HEK293 (cell line): ENCODE data around the gene KRTAP4-12.

Experiments used
- CTCF ChIA-PET: fragments of 350-600 bp; formaldehyde crosslinking; extraction: SDS; loops from one replicate; lab custom pipeline; 2021; ENCODE audit warnings: antibody characterized with exemption; lab: Yijun Ruan, JAX
- POLR2A ChIA-PET: fragments of 300-600 bp; formaldehyde crosslinking; extraction: SDS; loops from one replicate; lab custom pipeline; 2020; ENCODE audit warnings: antibody characterized with exemption, inconsistent platforms; lab: Yijun Ruan, JAX
- H3K27ac ChIP-seq: fragments of 200-500 bp; sonication (Bioruptor generic); 2 replicates; pipeline ENCODE4 v1.5.1; 2014; ENCODE audit warnings: low read depth, low read length, control low read depth, inconsistent platforms; ENCODE audit errors: extremely low read depth
- H3K36me3 ChIP-seq, 2 experiments: fragments of 200-500 bp in 1 of 2; sonication (Bioruptor generic) in 1 of 2; 1 replicate in 1 of 2; 2 replicates in 1 of 2; pipeline ENCODE4 v1.5.1; 2014 to 2017; ENCODE audit warnings: inconsistent platforms in 2 of 2, low read length in 2 of 2; ENCODE audit not compliant: control insufficient read depth in 2 of 2, insufficient read depth in 1 of 2
- H3K4me1 ChIP-seq: fragments of 200-500 bp; sonication (Bioruptor generic); 2 replicates; pipeline ENCODE4 v1.5.1; 2014; ENCODE audit warnings: mild to moderate bottlenecking, low read length, inconsistent platforms; ENCODE audit not compliant: control insufficient read depth, insufficient read depth
- H3K4me3 ChIP-seq: 2 replicates; pipeline ENCODE4 v1.5.1; 2011; ENCODE audit warnings: low read depth, mild to moderate bottlenecking, control low read depth, low read length, moderate library complexity
- H3K9me3 ChIP-seq: fragments of 200-500 bp; sonication (Bioruptor generic); 2 replicates; pipeline ENCODE4 v1.5.1; 2014; ENCODE audit warnings: low read depth, low read length, inconsistent platforms; ENCODE audit not compliant: control insufficient read depth, insufficient read depth
- KLF16 ChIP-seq: fragments of 450-650 bp; formaldehyde crosslinking; IDR thresholded peaks from 2 replicates; pipeline ENCODE4 v1.5.1; 2017; ENCODE audit warnings: missing biosample characterization, missing genetic modification characterization
- KLF17 ChIP-seq: fragments of 450-650 bp; formaldehyde crosslinking; IDR thresholded peaks from 2 replicates; pipeline ENCODE4 v1.5.1; 2016; ENCODE audit warnings: missing biosample characterization, missing genetic modification characterization
- KLF9 ChIP-seq: fragments of 450-650 bp; formaldehyde crosslinking; IDR thresholded peaks from 2 replicates; pipeline ENCODE4 v1.5.1; 2016; ENCODE audit warnings: missing biosample characterization, missing genetic modification characterization, low read depth
- OSR2 ChIP-seq: fragments of 450-650 bp; formaldehyde crosslinking; IDR thresholded peaks from 2 replicates; pipeline ENCODE4 v1.5.1; 2016; ENCODE audit warnings: missing biosample characterization, missing genetic modification characterization
- PATZ1 ChIP-seq: fragments of 450-650 bp; formaldehyde crosslinking; IDR thresholded peaks from 2 replicates; pipeline ENCODE4 v1.5.1; 2016; ENCODE audit warnings: missing biosample characterization, missing genetic modification characterization
- PRDM6 ChIP-seq: fragments of 450-650 bp; formaldehyde crosslinking; IDR thresholded peaks from 2 replicates; pipeline ENCODE4 v1.5.1; 2017; ENCODE audit warnings: missing biosample characterization, missing genetic modification characterization
- SALL2 ChIP-seq: fragments of 450-650 bp; formaldehyde crosslinking; IDR thresholded peaks from 2 replicates; pipeline ENCODE4 v1.5.0; 2017; ENCODE audit warnings: missing biosample characterization, mild to moderate bottlenecking, missing genetic modification characterization, borderline replicate concordance
- TRIM28 ChIP-seq: IDR thresholded peaks from 2 replicates; pipeline ENCODE4 v1.6.1; 2011; ENCODE audit warnings: low read length, control low read depth, borderline replicate concordance
- ZNF121 ChIP-seq: fragments of 450-650 bp; formaldehyde crosslinking; IDR thresholded peaks from 2 replicates; pipeline ENCODE4 v1.5.1; 2016; ENCODE audit warnings: missing biosample characterization, missing genetic modification characterization
- ZNF140 ChIP-seq: fragments of 450-650 bp; formaldehyde crosslinking; IDR thresholded peaks from 2 replicates; pipeline ENCODE4 v1.5.1; 2016; ENCODE audit warnings: missing biosample characterization, missing genetic modification characterization
- ZNF148 ChIP-seq: fragments of 450-650 bp; formaldehyde crosslinking; IDR thresholded peaks from 2 replicates; pipeline ENCODE4 v1.5.0; 2017; ENCODE audit warnings: missing biosample characterization, missing genetic modification characterization, borderline replicate concordance
- ZNF24 ChIP-seq: fragments of 450-650 bp; formaldehyde crosslinking; IDR thresholded peaks from 2 replicates; pipeline ENCODE4 v1.5.1; 2016; ENCODE audit warnings: missing biosample characterization, missing genetic modification characterization
- ZNF530 ChIP-seq: fragments of 450-650 bp; formaldehyde crosslinking; IDR thresholded peaks from 2 replicates; pipeline ENCODE4 v1.5.1; 2016; ENCODE audit warnings: low read depth, missing biosample characterization, missing genetic modification characterization
- ZNF549 ChIP-seq: fragments of 450-650 bp; IDR thresholded peaks from 2 replicates; pipeline ENCODE4 v1.5.1; 2018; ENCODE audit warnings: missing biosample characterization, missing genetic modification characterization, mild to moderate bottlenecking, inconsistent platforms, moderate library complexity
- ZNF580 ChIP-seq: fragments of 450-650 bp; formaldehyde crosslinking; IDR thresholded peaks from 2 replicates; pipeline ENCODE4 v1.5.1; 2016; ENCODE audit warnings: missing biosample characterization, missing genetic modification characterization
- ZNF624 ChIP-seq: fragments of 450-650 bp; formaldehyde crosslinking; IDR thresholded peaks from 2 replicates; pipeline ENCODE4 v1.5.1; 2017; ENCODE audit warnings: missing biosample characterization, missing genetic modification characterization
- ZNF629 ChIP-seq: fragments of 450-650 bp; formaldehyde crosslinking; IDR thresholded peaks from 2 replicates; pipeline ENCODE4 v1.5.1; 2017; ENCODE audit warnings: missing biosample characterization, missing genetic modification characterization
- ZNF654 ChIP-seq: fragments of 450-650 bp; formaldehyde crosslinking; IDR thresholded peaks from 2 replicates; pipeline ENCODE4 v1.5.1; 2016; ENCODE audit warnings: low read depth, missing biosample characterization, missing genetic modification characterization

Gene KRTAP4-12

GRCh38 chr17:41131979-41132378 is 8.0 kb upstream of the KRTAP4-12 start (continued):
- TF ChIP-seq ZNF148 (tag by site-specific recombination) (no peak), PATZ1 (no peak), ZNF121 (tag by site-specific recombination) (no peak)

- no peak for TF ChIP-seq SALL2
- TF ChIP-seq TRIM28: no peak
- TF ChIP-seq OSR2 (tag by site-specific recombination): no peak
- no peak for TF ChIP-seq KLF17 (tag by site-specific recombination)
- TF ChIP-seq PRDM6 (tag by site-specific recombination): no peak
- no peak for TF ChIP-seq ZNF549 (tag by site-specific recombination)
- TF ChIP-seq KLF9: no peak
- TF ChIP-seq ZNF24 (tag by site-specific recombination): no peak
- TF ChIP-seq ZNF654 (tag by site-specific recombination): no peak
- no peak for TF ChIP-seq ZNF629 (tag by site-specific recombination)
- TF ChIP-seq ZNF140 (tag by site-specific recombination): no peak
- no peak for TF ChIP-seq ZNF530
- no peak for TF ChIP-seq KLF16 (tag by site-specific recombination)
- no peak for TF ChIP-seq ZNF624 (tag by site-specific recombination)
- no peak for TF ChIP-seq ZNF580 (tag by site-specific recombination)
- TF ChIP-seq, all 188 proteins: peak for 0
- H3K4me1 ChIP-seq: no peaks in the 10 kb centered on the region
- CTCF ChIA-PET: interaction anchor here (0.7 kb wide), 1 partner anchor 332 kb away, joined by 3 read pairs; no protein-coding TSS in a partner anchor
- H3K9me3 ChIP-seq: no peaks in the 10 kb centered on the region; the same call in 1 of the 2 replicates
- H3K27ac ChIP-seq: no peak overlapping the region
- POLR2A ChIA-PET: no interaction called here
- H3K4me3 ChIP-seq: no peak overlapping the region
- no peaks in the 10 kb centered on the region for H3K36me3 ChIP-seq
Observed at GRCh38 chr17:41127371-41127770, 3.4 kb upstream of the KRTAP4-12 start.
